ENCODE results near the gene NANP.

DNA sequence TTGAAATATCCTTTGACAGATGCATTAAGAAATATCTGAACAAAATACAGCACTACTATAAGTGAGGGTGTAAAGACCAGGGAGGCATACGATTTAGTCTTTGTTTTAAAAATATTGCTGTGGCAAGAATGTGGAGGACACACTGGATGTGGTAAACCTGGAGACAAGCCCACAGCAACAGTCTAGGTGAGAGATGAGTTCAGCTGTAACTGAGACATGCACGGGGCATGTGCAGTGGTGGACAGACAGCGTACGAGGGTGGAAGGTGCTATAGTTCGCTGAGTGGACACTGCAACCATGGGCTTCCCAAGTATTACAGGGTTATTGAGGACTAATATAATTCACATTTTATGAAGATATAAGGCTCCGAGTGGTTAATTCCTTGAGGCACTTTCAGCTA, 1.8 kb downstream of the NANP start:
- TF ChIP-seq CBX2 (IDR thresholded peaks at IDR 0.05; ENCODE audit: borderline replicate concordance, low read depth) (no peak), RCOR1 (IDR thresholded peaks at IDR 0.05; ENCODE audit: low read depth, low read length) (no peak), MAFK (IDR thresholded peaks at IDR 0.05; ENCODE audit: partially characterized antibody) (no peak), POLR2A (IDR thresholded peaks at IDR 0.05; ENCODE audit: low read length) (no peak), SMC3 (IDR thresholded peaks at IDR 0.05) (no peak), BHLHE40 (IDR thresholded peaks at IDR 0.05; ENCODE audit: low read depth, low read length) (no peak), RFX5 (IDR thresholded peaks at IDR 0.05) (no peak), NFE2L2 (conservative IDR thresholded peaks at IDR 0.05; ENCODE audit: low read length) (no peak), MYC (IDR thresholded peaks at IDR 0.05; ENCODE audit: borderline replicate concordance, low read length) (no peak)
- TF ChIP-seq, protein P1, sequence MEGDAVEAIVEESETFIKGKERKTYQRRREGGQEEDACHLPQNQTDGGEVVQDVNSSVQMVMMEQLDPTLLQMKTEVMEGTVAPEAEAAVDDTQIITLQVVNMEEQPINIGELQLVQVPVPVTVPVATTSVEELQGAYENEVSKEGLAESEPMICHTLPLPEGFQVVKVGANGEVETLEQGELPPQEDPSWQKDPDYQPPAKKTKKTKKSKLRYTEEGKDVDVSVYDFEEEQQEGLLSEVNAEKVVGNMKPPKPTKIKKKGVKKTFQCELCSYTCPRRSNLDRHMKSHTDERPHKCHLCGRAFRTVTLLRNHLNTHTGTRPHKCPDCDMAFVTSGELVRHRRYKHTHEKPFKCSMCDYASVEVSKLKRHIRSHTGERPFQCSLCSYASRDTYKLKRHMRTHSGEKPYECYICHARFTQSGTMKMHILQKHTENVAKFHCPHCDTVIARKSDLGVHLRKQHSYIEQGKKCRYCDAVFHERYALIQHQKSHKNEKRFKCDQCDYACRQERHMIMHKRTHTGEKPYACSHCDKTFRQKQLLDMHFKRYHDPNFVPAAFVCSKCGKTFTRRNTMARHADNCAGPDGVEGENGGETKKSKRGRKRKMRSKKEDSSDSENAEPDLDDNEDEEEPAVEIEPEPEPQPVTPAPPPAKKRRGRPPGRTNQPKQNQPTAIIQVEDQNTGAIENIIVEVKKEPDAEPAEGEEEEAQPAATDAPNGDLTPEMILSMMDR (IDR thresholded peaks at IDR 0.05), result no peak
- TF ChIP-seq, protein P2, sequence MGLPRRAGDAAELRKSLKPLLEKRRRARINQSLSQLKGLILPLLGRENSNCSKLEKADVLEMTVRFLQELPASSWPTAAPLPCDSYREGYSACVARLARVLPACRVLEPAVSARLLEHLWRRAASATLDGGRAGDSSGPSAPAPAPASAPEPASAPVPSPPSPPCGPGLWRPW (IDR thresholded peaks at IDR 0.05), result no peak
- TF ChIP-seq, protein P3, sequence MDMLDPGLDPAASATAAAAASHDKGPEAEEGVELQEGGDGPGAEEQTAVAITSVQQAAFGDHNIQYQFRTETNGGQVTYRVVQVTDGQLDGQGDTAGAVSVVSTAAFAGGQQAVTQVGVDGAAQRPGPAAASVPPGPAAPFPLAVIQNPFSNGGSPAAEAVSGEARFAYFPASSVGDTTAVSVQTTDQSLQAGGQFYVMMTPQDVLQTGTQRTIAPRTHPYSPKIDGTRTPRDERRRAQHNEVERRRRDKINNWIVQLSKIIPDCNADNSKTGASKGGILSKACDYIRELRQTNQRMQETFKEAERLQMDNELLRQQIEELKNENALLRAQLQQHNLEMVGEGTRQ (IDR thresholded peaks at IDR 0.05), result no peak
- TF ChIP-seq, protein P4, sequence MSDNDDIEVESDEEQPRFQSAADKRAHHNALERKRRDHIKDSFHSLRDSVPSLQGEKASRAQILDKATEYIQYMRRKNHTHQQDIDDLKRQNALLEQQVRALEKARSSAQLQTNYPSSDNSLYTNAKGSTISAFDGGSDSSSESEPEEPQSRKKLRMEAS (IDR thresholded peaks at IDR 0.05), result no peak
